HEK293 (cell line): ENCODE measurements around the gene LRRC8C.

Experiments
- CTCF ChIA-PET: fragments of 350-600 bp; formaldehyde crosslinking; extraction: SDS; loops from one replicate; lab custom pipeline; 2021; ENCODE audit warnings: antibody characterized with exemption; lab: Yijun Ruan, JAX
- POLR2A ChIA-PET: fragments of 300-600 bp; formaldehyde crosslinking; extraction: SDS; loops from one replicate; lab custom pipeline; 2020; ENCODE audit warnings: antibody characterized with exemption, inconsistent platforms; lab: Yijun Ruan, JAX
- H3K27ac ChIP-seq: fragments of 200-500 bp; sonication (Bioruptor generic); 2 replicates; pipeline ENCODE4 v1.5.1; 2014; ENCODE audit warnings: low read depth, low read length, control low read depth, inconsistent platforms; ENCODE audit errors: extremely low read depth
- H3K36me3 ChIP-seq, 2 experiments: fragments of 200-500 bp in 1 of 2; sonication (Bioruptor generic) in 1 of 2; 1 replicate in 1 of 2; 2 replicates in 1 of 2; pipeline ENCODE4 v1.5.1; 2014 to 2017; ENCODE audit warnings: inconsistent platforms in 2 of 2, low read length in 2 of 2; ENCODE audit not compliant: control insufficient read depth in 2 of 2, insufficient read depth in 1 of 2
- H3K4me1 ChIP-seq: fragments of 200-500 bp; sonication (Bioruptor generic); 2 replicates; pipeline ENCODE4 v1.5.1; 2014; ENCODE audit warnings: mild to moderate bottlenecking, low read length, inconsistent platforms; ENCODE audit not compliant: control insufficient read depth, insufficient read depth
- H3K4me3 ChIP-seq: 2 replicates; pipeline ENCODE4 v1.5.1; 2011; ENCODE audit warnings: low read depth, mild to moderate bottlenecking, control low read depth, low read length, moderate library complexity
- H3K9me3 ChIP-seq: fragments of 200-500 bp; sonication (Bioruptor generic); 2 replicates; pipeline ENCODE4 v1.5.1; 2014; ENCODE audit warnings: low read depth, low read length, inconsistent platforms; ENCODE audit not compliant: control insufficient read depth, insufficient read depth
- EGR2 ChIP-seq: fragments of 450-650 bp; formaldehyde crosslinking; IDR thresholded peaks from 2 replicates; pipeline ENCODE4 v1.5.1; 2016; ENCODE audit warnings: low read depth, missing biosample characterization, missing genetic modification characterization
- GFI1B ChIP-seq: fragments of 450-650 bp; formaldehyde crosslinking; IDR thresholded peaks from 2 replicates; pipeline ENCODE4 v1.5.1; 2016; ENCODE audit warnings: missing biosample characterization, missing genetic modification characterization
- KLF10 ChIP-seq: fragments of 450-650 bp; IDR thresholded peaks from 2 replicates; pipeline ENCODE4 v1.5.1; 2018; ENCODE audit warnings: missing biosample characterization, mild to moderate bottlenecking, missing genetic modification characterization
- MZF1 ChIP-seq: fragments of 450-650 bp; formaldehyde crosslinking; IDR thresholded peaks from 2 replicates; pipeline ENCODE4 v1.5.1; 2017; ENCODE audit warnings: missing biosample characterization, missing genetic modification characterization, borderline replicate concordance
- PRDM1 ChIP-seq: fragments of 450-650 bp; formaldehyde crosslinking; IDR thresholded peaks from 2 replicates; pipeline ENCODE4; 2016; ENCODE audit warnings: missing biosample characterization, missing genetic modification characterization
- TCF7L2 ChIP-seq: IDR thresholded peaks from 2 replicates; pipeline ENCODE4 v1.6.1; 2011; ENCODE audit warnings: low read depth, mild to moderate bottlenecking, inconsistent platforms, low read length, moderate library complexity, borderline replicate concordance
- ZBTB48 ChIP-seq: fragments of 450-650 bp; formaldehyde crosslinking; IDR thresholded peaks from 2 replicates; pipeline ENCODE4 v1.5.1; 2016; ENCODE audit warnings: missing biosample characterization, missing genetic modification characterization
- ZFHX2 ChIP-seq: fragments of 450-650 bp; formaldehyde crosslinking; conservative IDR thresholded peaks from 2 replicates; pipeline ENCODE4 v1.5.1; 2016; ENCODE audit warnings: missing biosample characterization, missing genetic modification characterization
- ZNF157 ChIP-seq: fragments of 450-650 bp; formaldehyde crosslinking; IDR thresholded peaks from 2 replicates; pipeline ENCODE4 v1.5.1; 2016; ENCODE audit warnings: missing biosample characterization, missing genetic modification characterization
- ZNF16 ChIP-seq: fragments of 450-650 bp; formaldehyde crosslinking; IDR thresholded peaks from 2 replicates; pipeline ENCODE4 v1.5.1; 2016; ENCODE audit warnings: low read depth, missing biosample characterization, missing genetic modification characterization
- ZNF223 ChIP-seq: fragments of 450-650 bp; formaldehyde crosslinking; IDR thresholded peaks from 2 replicates; pipeline ENCODE4 v1.5.1; 2016; ENCODE audit warnings: missing biosample characterization, missing genetic modification characterization
- ZNF248 ChIP-seq: fragments of 450-650 bp; formaldehyde crosslinking; IDR thresholded peaks from 2 replicates; pipeline ENCODE4 v1.5.1; 2017; ENCODE audit warnings: missing biosample characterization, missing genetic modification characterization
- ZNF266 ChIP-seq: fragments of 450-650 bp; formaldehyde crosslinking; IDR thresholded peaks from 2 replicates; pipeline ENCODE4 v1.5.1; 2016; ENCODE audit warnings: missing biosample characterization, missing genetic modification characterization, low read depth
- ZNF560 ChIP-seq: fragments of 450-650 bp; formaldehyde crosslinking; IDR thresholded peaks from 2 replicates; pipeline ENCODE4 v1.5.1; 2017; ENCODE audit warnings: missing biosample characterization, missing genetic modification characterization, borderline replicate concordance
- ZNF571 ChIP-seq: fragments of 450-650 bp; formaldehyde crosslinking; IDR thresholded peaks from 2 replicates; pipeline ENCODE4 v1.5.0; 2017; ENCODE audit warnings: missing biosample characterization, missing genetic modification characterization
- ZNF596 ChIP-seq: fragments of 450-650 bp; IDR thresholded peaks from 2 replicates; pipeline ENCODE4 v1.5.0; 2018; ENCODE audit warnings: missing biosample characterization, mild to moderate bottlenecking, missing genetic modification characterization, moderate library complexity
- ZNF747 ChIP-seq: fragments of 450-650 bp; formaldehyde crosslinking; IDR thresholded peaks from 2 replicates; pipeline ENCODE4 v1.5.1; 2016; ENCODE audit warnings: missing biosample characterization, missing genetic modification characterization
- TF ChIP-seq, protein P1 (sequence below): fragments of 450-650 bp; formaldehyde crosslinking; IDR thresholded peaks from 2 replicates; pipeline ENCODE4 v1.5.1; 2017; ENCODE audit warnings: missing biosample characterization, missing genetic modification characterization
- TF ChIP-seq, protein P2 (sequence below): fragments of 450-650 bp; formaldehyde crosslinking; IDR thresholded peaks from 2 replicates; pipeline ENCODE4 v1.5.1; 2017; ENCODE audit warnings: missing biosample characterization, missing genetic modification characterization
- TF ChIP-seq, protein P3 (sequence below): fragments of 450-650 bp; formaldehyde crosslinking; optimal IDR thresholded peaks from 2 replicates; pipeline ENCODE3; 2016; ENCODE audit warnings: missing biosample characterization, mild to moderate bottlenecking, missing genetic modification characterization
- TF ChIP-seq, protein P4 (sequence below): fragments of 450-650 bp; formaldehyde crosslinking; IDR thresholded peaks from 2 replicates; pipeline ENCODE4 v1.5.1; 2017; ENCODE audit warnings: missing biosample characterization, missing genetic modification characterization
- TF ChIP-seq, protein P5 (sequence below): IDR thresholded peaks from 2 replicates; pipeline ENCODE4 v1.6.1; 2011; ENCODE audit warnings: mild to moderate bottlenecking, low read depth, low read length, borderline replicate concordance

The LRRC8C gene

DNA sequence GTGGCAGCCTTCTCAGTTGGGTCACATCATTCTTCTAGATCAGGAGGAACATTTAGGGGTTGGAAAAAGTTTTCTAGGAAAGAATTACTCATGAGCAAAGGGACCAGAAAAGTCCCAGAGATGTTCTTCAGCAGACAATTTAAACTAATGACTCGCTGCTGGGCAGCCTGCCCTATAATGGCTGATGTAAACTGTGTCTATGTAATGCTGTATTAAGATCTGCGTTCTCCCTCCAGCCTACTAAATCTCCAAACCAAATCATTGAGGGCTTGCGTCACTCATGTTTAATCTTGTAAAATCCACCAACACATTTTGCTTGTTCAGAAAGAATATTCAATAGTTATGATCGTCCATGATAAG lies 92.1 kb downstream of the LRRC8C start (continued):
- TF ChIP-seq, protein P1, sequence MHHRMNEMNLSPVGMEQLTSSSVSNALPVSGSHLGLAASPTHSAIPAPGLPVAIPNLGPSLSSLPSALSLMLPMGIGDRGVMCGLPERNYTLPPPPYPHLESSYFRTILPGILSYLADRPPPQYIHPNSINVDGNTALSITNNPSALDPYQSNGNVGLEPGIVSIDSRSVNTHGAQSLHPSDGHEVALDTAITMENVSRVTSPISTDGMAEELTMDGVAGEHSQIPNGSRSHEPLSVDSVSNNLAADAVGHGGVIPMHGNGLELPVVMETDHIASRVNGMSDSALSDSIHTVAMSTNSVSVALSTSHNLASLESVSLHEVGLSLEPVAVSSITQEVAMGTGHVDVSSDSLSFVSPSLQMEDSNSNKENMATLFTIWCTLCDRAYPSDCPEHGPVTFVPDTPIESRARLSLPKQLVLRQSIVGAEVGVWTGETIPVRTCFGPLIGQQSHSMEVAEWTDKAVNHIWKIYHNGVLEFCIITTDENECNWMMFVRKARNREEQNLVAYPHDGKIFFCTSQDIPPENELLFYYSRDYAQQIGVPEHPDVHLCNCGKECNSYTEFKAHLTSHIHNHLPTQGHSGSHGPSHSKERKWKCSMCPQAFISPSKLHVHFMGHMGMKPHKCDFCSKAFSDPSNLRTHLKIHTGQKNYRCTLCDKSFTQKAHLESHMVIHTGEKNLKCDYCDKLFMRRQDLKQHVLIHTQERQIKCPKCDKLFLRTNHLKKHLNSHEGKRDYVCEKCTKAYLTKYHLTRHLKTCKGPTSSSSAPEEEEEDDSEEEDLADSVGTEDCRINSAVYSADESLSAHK (tag by site-specific recombination), result no peak
- TF ChIP-seq GFI1B (tag by site-specific recombination) (no peak), ZNF223 (no peak)
- TF ChIP-seq, protein P2, sequence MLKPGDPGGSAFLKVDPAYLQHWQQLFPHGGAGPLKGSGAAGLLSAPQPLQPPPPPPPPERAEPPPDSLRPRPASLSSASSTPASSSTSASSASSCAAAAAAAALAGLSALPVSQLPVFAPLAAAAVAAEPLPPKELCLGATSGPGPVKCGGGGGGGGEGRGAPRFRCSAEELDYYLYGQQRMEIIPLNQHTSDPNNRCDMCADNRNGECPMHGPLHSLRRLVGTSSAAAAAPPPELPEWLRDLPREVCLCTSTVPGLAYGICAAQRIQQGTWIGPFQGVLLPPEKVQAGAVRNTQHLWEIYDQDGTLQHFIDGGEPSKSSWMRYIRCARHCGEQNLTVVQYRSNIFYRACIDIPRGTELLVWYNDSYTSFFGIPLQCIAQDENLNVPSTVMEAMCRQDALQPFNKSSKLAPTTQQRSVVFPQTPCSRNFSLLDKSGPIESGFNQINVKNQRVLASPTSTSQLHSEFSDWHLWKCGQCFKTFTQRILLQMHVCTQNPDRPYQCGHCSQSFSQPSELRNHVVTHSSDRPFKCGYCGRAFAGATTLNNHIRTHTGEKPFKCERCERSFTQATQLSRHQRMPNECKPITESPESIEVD (tag by site-specific recombination), result 0 out of 2 replicates have a peak, but pooled peaks have one; percentile 7
- TF ChIP-seq, protein P3, sequence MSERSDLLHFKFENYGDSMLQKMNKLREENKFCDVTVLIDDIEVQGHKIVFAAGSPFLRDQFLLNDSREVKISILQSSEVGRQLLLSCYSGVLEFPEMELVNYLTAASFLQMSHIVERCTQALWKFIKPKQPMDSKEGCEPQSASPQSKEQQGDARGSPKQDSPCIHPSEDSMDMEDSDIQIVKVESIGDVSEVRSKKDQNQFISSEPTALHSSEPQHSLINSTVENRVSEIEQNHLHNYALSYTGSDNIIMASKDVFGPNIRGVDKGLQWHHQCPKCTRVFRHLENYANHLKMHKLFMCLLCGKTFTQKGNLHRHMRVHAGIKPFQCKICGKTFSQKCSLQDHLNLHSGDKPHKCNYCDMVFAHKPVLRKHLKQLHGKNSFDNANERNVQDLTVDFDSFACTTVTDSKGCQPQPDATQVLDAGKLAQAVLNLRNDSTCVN (tag by site-specific recombination), result no peak

DNA sequence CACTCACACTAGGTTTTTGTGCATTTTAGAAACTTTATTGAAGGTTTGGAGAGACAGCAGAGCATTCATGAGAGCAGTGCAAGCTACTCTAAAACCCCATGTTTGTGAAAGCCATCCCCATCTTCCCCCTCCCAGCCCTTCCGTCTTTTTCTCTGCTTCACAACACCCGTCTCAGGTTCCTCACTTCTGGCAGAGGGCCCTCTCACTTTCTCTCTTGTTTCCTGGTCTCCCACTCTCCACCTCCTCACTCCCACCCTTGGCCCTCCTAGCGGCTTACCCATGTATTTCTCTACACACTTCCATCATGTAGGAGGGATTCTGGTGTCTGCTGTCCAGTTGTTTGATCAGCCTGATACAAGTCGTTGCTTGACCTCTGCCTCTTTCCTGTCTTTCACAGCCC lies 92.7 kb downstream of the LRRC8C start:
- POLR2A ChIA-PET, result no interaction called here
- CTCF ChIA-PET, result interaction anchor here (0.5 kb wide), 1 partner anchor 55 kb away, joined by 6 read pairs; no protein-coding TSS in a partner anchor

DNA sequence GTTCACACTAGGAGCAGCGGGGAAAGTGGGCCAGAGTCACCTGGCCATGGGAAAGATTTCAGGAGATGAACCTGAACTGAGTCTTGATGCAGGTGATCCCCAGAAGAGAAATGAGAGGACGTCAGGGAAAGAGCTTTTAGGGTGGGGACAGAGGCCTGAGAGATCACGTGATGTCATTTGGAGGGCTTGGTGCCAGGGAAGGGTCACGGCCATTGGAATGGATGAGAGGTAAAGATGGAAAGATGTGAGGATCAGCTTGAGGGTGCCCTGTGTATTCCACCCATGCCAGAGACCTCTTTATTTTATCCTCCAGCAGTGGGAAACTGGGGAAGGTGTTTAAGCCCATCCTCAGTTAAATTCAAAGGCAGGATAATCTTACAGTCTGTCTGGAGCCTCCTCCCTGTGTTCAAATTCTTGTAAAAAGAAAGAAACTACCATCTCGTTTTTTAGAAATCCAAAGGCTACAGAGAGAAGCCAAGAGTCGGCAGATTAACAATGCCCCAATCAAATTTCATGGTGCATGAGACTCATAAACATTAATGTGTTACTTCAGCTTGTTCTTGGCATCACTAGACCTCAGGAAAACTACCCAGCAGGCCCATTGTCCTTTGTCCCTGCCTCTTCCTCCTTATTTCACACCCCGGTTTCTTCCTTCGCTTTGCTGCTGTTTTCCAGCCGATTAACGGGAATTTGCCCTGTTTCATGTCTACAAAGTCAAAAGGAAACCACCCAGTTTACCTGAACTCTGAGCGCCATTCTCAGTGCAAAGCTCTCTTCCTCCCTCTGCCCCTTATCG lies 94.8 kb downstream of the LRRC8C start:
- no peaks in the 10 kb centered on the region for H3K36me3 ChIP-seq
- ChIA-PET POLR2A (no interaction called here), CTCF (interaction anchor here (0.5 kb wide), 1 partner anchor 1073 kb away, joined by 7 read pairs; no protein-coding TSS in a partner anchor)
- H3K27ac ChIP-seq, result no peak overlapping the region
- no peaks in the 10 kb centered on the region for H3K4me1 ChIP-seq
- H3K4me3 ChIP-seq, result no peak overlapping the region
- no peaks in the 10 kb centered on the region for H3K9me3 ChIP-seq
- TF ChIP-seq ZNF266 (tag by site-specific recombination) (no peak), ZNF248 (tag by site-specific recombination) (no peak), ZNF571 (tag by site-specific recombination) (no peak), ZNF16 (tag by site-specific recombination) (no peak), KLF10 (tag by site-specific recombination) (no peak), ZNF596 (no peak), ZNF747 (tag by site-specific recombination) (no peak), TCF7L2 (no peak), MZF1 (no peak), ZNF560 (tag by site-specific recombination) (no peak), ZNF157 (no peak)
- TF ChIP-seq, protein P4, sequence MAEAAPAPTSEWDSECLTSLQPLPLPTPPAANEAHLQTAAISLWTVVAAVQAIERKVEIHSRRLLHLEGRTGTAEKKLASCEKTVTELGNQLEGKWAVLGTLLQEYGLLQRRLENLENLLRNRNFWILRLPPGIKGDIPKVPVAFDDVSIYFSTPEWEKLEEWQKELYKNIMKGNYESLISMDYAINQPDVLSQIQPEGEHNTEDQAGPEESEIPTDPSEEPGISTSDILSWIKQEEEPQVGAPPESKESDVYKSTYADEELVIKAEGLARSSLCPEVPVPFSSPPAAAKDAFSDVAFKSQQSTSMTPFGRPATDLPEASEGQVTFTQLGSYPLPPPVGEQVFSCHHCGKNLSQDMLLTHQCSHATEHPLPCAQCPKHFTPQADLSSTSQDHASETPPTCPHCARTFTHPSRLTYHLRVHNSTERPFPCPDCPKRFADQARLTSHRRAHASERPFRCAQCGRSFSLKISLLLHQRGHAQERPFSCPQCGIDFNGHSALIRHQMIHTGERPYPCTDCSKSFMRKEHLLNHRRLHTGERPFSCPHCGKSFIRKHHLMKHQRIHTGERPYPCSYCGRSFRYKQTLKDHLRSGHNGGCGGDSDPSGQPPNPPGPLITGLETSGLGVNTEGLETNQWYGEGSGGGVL (tag by site-specific recombination), result no peak
- TF ChIP-seq, protein P5, sequence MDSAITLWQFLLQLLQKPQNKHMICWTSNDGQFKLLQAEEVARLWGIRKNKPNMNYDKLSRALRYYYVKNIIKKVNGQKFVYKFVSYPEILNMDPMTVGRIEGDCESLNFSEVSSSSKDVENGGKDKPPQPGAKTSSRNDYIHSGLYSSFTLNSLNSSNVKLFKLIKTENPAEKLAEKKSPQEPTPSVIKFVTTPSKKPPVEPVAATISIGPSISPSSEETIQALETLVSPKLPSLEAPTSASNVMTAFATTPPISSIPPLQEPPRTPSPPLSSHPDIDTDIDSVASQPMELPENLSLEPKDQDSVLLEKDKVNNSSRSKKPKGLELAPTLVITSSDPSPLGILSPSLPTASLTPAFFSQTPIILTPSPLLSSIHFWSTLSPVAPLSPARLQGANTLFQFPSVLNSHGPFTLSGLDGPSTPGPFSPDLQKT, result no peak
- TF ChIP-seq, protein P2 (tag by site-specific recombination), result no peak

More for the DNA sequence above, 92.7 kb downstream of the LRRC8C start:
- H3K4me1 ChIP-seq, result peaks cover 4% of the 10 kb centered on the region
- no peak overlapping the region for H3K27ac ChIP-seq
- H3K9me3 ChIP-seq, result no peaks in the 10 kb centered on the region
- 0 out of 2 replicates have a peak, but pooled peaks have one; percentile 18 for TF ChIP-seq PRDM1 (tag by site-specific recombination)
- peak; percentile 72; the same call in 1 of the 2 replicates for TF ChIP-seq EGR2 (tag by site-specific recombination)
- no peak for TF ChIP-seq ZBTB48 (tag by site-specific recombination)
- peak; percentile 75 for TF ChIP-seq ZFHX2 (tag by site-specific recombination)
- TF ChIP-seq, all 188 proteins: peak for 3
- Histone ChIP-seq H3K36me3 (no peaks in the 10 kb centered on the region), H3K4me3 (no peak overlapping the region)
